GM12878 (cell line): Measurements from ENCODE around the gene DYTN.

Experiments used
- BRCA1 ChIP-seq: IDR thresholded peaks from 2 replicates; pipeline ENCODE4 v1.6.1; 2011; ENCODE audit warnings: low read depth, low read length, improper control_type of control experiment
- E2F8 ChIP-seq: fragments of 450-650 bp; IDR thresholded peaks from 2 replicates; pipeline ENCODE4 v1.6.1; 2018; ENCODE audit warnings: mild to moderate bottlenecking, low read depth, moderate library complexity; ENCODE audit not compliant: partially characterized antibody
- FOS ChIP-seq: IDR thresholded peaks from 3 replicates; pipeline ENCODE4 v1.6.1; 2011; ENCODE audit warnings: borderline replicate concordance; ENCODE audit not compliant: insufficient read length; ENCODE audit errors: extremely low read depth
- POLR2A ChIP-seq: IDR thresholded peaks from 2 replicates; pipeline ENCODE4 v1.6.1; 2011; ENCODE audit warnings: low read depth, mild to moderate bottlenecking, low read length
- POLR2AphosphoS5 ChIP-seq: IDR thresholded peaks from 2 replicates; pipeline ENCODE4 v1.6.1; 2011; ENCODE audit warnings: mild to moderate bottlenecking, low read length, inconsistent platforms
- RCOR1 ChIP-seq: conservative IDR thresholded peaks from 2 replicates; pipeline ENCODE4 v1.6.1; 2012; ENCODE audit warnings: low read depth, low read length, improper control_type of control experiment
- SP1 ChIP-seq: IDR thresholded peaks from one replicate; pipeline ENCODE4 v1.6.1; 2011; ENCODE audit warnings: low read depth, low read length
- TF ChIP-seq, protein P1 (sequence below): IDR thresholded peaks from 2 replicates; pipeline ENCODE4 v1.6.1; 2012; ENCODE audit warnings: mild to moderate bottlenecking, low read depth, low read length
- TF ChIP-seq, protein P2 (sequence below), 3 experiments: IDR thresholded peaks in 2 of 3; conservative IDR thresholded peaks in 1 of 3; 2 replicates each; pipeline ENCODE4 v1.5.1; 2011; ENCODE audit warnings: low read depth in 3 of 3, low read length in 3 of 3, mild to moderate bottlenecking in 3 of 3, control low read depth in 2 of 3, moderate library complexity in 2 of 3, inconsistent platforms in 1 of 3, mixed read lengths in 1 of 3; ENCODE audit not compliant: control insufficient read depth in 2 of 3, insufficient read depth in 1 of 3; ENCODE audit errors: extremely low read depth in 1 of 3

DNA sequence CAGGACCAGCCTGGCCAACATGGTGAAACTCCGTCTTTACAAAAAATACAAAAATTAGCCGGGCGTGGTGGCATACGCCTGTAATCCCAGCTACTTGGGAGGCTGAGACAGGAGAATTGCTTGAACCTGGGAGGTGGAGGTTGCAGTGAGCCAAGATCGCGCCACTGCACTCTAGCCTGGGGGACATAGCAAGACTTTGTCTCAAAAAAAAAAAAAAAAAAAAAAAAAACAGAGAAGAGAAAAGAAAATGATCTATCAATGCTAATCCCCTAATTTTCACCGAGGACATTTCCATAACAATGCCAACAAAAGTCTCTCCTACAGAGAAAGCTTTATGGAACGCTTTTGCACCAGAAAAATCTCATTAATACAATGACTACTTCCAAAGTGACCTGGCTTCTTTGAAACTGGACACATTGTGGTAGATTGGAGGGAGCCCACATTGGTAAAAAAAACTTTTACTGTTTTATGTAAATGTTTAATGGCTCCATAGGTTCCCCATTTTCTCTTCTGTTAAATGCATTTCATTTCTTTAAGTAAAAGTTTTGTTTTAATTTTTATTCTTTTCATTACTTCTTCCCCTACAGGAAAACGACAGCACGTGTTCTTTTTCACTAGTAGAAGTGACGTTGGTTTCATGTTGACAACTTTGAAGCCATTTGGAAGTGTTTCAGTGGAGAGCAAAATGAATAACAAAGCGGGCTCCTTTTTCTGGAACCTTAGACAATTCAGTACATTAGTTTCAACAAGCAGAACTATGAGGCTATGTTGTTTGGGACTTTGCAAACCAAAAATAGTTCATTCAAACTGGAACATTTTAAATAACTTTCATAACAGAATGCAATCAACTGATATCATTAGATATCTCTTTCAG lies 48.1 kb upstream of the DYTN start:
- no peak for TF ChIP-seq E2F8
- TF ChIP-seq, protein P1, sequence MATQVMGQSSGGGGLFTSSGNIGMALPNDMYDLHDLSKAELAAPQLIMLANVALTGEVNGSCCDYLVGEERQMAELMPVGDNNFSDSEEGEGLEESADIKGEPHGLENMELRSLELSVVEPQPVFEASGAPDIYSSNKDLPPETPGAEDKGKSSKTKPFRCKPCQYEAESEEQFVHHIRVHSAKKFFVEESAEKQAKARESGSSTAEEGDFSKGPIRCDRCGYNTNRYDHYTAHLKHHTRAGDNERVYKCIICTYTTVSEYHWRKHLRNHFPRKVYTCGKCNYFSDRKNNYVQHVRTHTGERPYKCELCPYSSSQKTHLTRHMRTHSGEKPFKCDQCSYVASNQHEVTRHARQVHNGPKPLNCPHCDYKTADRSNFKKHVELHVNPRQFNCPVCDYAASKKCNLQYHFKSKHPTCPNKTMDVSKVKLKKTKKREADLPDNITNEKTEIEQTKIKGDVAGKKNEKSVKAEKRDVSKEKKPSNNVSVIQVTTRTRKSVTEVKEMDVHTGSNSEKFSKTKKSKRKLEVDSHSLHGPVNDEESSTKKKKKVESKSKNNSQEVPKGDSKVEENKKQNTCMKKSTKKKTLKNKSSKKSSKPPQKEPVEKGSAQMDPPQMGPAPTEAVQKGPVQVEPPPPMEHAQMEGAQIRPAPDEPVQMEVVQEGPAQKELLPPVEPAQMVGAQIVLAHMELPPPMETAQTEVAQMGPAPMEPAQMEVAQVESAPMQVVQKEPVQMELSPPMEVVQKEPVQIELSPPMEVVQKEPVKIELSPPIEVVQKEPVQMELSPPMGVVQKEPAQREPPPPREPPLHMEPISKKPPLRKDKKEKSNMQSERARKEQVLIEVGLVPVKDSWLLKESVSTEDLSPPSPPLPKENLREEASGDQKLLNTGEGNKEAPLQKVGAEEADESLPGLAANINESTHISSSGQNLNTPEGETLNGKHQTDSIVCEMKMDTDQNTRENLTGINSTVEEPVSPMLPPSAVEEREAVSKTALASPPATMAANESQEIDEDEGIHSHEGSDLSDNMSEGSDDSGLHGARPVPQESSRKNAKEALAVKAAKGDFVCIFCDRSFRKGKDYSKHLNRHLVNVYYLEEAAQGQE = no peak
- no peak for TF ChIP-seq POLR2AphosphoS5
- TF ChIP-seq, protein P2, sequence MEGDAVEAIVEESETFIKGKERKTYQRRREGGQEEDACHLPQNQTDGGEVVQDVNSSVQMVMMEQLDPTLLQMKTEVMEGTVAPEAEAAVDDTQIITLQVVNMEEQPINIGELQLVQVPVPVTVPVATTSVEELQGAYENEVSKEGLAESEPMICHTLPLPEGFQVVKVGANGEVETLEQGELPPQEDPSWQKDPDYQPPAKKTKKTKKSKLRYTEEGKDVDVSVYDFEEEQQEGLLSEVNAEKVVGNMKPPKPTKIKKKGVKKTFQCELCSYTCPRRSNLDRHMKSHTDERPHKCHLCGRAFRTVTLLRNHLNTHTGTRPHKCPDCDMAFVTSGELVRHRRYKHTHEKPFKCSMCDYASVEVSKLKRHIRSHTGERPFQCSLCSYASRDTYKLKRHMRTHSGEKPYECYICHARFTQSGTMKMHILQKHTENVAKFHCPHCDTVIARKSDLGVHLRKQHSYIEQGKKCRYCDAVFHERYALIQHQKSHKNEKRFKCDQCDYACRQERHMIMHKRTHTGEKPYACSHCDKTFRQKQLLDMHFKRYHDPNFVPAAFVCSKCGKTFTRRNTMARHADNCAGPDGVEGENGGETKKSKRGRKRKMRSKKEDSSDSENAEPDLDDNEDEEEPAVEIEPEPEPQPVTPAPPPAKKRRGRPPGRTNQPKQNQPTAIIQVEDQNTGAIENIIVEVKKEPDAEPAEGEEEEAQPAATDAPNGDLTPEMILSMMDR (IDR thresholded peaks at IDR 0.05 in 2 of 3, conservative IDR thresholded peaks at IDR 0.05 in 1 of 3; ENCODE audit: control insufficient read depth in 2 of 3, extremely low read depth in 1 of 3, insufficient read depth in 1 of 3, low read depth in 3 of 3, low read length in 3 of 3) = no peak
- TF ChIP-seq RCOR1 = no peak
- no peak for TF ChIP-seq SP1
- TF ChIP-seq POLR2A = no peak
- no peak for TF ChIP-seq BRCA1
- TF ChIP-seq FOS = no peak
